Activated CD4-positive, alpha-beta T cell treated with anti-CD3 and anti-CD28 coated beads, Interleukin-2, amount 50 U/mL, for 1 hour (primary cell): ENCODE data around the gene MED13.

ENCODE experiments used
- DNase-seq: peaks from one replicate; pipeline ENCODE4 v3.0.0-alpha.2; 2020

MED13 gene

DNA sequence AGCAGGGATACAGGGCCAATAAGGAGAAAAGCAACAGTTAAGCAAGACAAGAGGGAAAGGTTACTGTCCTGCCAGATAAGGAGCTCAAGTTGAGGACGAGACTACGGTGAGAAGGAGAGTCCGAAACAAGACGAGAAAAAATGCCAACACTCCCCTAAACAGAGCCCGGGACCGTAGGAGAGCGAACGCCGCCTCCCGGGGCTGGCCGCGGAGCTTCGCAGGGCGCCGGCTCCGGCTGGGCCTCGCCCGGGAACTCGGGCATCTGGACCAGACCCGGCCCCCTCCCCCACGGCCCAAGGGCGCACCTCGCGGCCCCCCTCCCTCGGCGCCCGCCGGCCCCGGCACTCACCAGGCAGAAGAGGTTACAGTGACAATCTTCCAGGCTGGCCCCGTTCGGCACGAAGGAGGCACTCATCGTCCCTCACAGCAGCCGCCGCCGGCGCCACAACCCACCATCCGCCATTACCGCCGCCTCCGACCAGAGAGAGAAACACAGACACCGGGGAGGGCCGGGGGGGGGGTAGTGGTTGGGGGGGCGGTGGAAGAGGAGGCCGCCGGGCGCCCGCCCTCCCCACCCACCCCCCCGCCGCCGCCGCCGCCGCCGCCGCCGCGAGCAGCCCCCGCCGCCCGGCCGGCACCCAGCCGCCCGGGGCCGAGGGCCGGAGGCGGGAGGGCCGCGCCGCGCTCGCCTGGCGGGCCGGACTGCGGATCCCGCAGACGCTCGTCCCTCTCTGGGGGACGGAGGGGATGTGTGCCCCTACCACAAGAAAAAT, at the start of gene MED13:
Gene MED13, minus strand, starts transcription at position 488 of the 773 bp plus-strand sequence. Its CDS starts 73 bp downstream, at position 415.
- DNase-seq = peak; percentile 64

GRCh38 chr17:62112229-62112628, 47.2 kb upstream of the MED13 start:
- no peak for DNase-seq

- DNase-seq = no peak
These were observed 46.6 kb upstream of the MED13 start for GRCh38 chr17:62111562-62112171.

GRCh38 chr17:62110923-62111484, 45.9 kb upstream of the MED13 start:
- no peak for DNase-seq

DNA sequence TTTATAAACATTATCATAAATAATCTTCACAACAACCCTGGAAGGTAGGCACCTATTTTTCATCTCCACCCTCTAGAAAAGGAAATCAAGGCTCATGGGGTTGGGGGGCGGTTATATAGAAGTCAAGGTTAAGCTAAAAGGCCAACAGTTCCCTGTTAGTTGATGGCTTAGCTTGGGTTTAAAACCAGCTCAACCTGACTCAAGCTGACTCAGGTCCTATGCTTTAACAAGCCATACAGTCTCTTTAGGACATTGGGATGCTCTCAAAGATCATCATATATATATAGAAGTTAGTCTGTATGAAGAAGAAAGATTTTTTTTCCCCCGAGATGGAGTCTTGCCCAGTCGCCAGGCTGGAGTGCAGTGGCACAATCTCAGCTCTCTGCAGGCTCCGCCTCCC, 44.8 kb upstream of the MED13 start:
- DNase-seq = no peak

DNA sequence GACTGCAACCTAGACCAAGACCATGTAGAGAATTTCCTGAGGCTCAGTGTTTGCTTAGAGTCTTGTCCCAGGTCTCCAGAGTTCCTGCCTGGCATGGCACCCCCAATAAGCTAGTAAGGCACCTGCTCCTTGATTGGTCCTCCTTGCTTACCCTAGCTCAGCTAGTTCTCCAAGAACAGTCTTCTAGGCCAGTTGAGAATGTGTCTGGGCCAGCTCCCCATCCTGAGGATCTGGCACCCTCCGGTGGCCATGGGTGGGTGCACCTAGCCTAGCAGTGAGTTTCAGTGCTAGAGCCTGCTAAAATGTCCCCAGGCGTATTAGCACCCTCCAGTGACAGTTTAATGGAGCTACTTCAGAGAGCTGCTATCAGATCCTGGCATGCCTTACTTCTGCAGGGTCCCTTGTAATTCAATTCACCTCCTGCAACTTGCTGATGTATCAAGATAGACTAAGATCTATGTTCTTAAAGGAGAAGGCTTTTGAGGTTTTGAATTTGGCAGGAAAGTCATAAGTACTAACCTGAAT, 44.4 kb upstream of the MED13 start:
- peak; percentile 29 for DNase-seq

GRCh38 chr17:62105861-62106260, 40.8 kb upstream of the MED13 start:
- DNase-seq = no peak

- no peak for DNase-seq
These were observed 40.3 kb upstream of the MED13 start for GRCh38 chr17:62105357-62105756.

DNA sequence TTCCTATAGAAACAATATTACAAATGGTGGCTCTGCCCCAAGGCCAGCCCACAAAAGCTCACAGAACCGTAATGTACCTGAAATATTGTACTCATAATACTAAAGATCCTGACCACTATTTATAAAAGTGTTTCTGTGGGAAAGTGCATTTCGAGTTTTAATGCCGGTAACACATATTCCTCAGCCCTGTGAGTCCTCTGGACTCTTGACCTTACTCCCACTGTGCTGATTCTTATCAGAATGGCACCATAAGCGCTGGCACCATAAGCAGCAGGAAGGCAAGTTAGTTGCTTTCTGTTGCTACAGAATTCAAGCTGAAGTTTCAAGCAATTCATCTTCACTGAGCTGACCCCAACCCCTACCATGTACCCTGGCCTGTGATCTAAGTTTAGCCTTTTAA, 36.4 kb upstream of the MED13 start:
- no peak for DNase-seq

GRCh38 chr17:62101090-62101489, 36.0 kb upstream of the MED13 start:
- DNase-seq = no peak

DNA sequence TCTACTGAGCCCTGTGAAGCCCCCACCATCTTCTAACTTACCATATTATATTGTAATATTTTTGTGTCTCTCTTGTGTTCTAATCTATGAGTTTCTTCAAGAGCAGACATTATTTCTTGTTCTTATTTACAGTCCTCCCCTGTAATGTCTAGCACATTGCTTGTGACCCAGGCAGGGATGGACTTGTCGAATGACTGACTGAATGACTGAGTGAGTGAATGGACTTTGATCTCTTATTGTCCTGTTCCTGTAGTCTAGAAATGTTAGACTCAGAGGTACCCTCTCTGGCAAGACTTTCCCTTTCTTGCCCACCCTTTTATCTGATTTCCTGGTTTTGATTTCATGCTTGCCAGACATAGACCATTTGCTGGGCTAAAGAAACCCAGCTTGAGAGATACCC, 35.0 kb upstream of the MED13 start:
- DNase-seq = no peak

- DNase-seq = no peak
These were observed 34.5 kb upstream of the MED13 start for GRCh38 chr17:62099532-62099931.

DNA sequence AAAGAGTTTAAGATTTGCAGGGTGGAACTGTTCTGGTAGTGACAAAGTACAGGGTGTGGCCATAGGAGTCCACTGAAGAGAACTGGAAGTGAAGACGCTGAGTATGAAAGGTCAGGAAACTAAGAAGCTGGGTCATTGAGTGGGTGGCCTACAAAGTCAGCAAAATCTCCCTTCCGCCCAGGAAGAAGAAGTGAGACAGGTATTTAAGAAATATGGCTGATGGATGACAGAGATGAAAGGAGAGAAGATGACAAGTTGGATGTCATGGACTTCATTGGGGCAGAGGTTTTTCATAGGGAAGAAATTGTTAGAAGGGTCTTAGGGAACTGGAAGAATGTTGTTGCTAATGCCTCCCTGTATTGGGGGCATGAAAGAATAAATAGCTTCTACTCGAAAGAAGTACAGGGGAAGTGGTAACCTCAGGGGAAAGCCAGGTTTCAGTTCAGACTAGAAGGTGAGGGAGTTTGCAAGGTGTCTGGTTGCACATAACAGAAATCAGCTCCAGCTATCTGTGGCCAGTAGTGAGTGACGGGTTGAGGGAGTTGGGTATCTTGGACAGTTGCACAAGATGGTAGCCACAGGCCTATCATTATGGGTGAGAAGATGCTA, 33.6 kb upstream of the MED13 start:
- DNase-seq = no peak

GRCh38 chr17:62096401-62096670, 31.3 kb upstream of the MED13 start:
- DNase-seq = no peak

GRCh38 chr17:62094175-62094574, 29.1 kb upstream of the MED13 start:
- DNase-seq = no peak

DNA sequence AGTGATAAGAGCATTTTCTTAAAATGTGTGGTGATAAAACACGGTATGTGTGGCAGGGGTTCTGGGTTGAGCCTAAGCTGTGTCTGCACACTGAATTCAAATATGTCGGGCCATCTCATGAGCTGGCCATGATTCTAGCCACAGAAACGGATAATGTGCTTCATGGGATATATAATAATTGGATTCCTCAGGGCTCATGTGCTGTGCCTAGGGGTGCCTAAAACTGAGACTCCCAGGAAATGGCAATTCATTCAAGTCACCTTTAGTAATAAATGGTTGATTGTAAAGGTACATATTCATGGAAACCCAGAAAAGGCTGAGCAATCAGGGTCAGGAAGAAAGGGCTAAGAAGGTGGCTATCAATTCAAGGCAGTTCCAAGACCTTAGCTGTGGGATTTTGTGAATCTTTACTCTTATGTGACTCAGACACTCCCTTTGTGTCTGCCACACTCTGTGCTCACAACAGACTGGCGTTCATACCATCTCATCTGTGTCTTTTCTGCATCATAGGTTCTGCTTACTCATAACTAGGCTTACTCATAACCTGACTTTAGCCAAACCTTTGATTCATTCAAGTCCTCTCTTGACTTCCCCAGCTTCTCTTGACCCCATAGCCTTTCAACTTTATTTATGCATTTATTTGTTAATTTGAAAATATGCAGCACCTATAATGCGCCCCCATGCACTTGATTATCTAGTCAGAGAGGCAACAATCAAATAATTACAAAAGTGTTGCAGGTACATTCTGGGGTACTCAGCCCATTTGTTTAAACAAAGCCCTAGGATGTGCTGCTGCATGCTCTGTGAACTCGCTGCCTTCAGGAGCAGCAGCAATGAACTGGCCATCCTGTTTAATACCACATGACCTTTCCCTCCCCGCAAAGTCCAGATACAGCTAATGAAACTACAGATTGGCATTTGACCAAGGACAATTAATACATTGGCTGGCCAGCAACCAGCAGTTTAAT, 28.4 kb upstream of the MED13 start:
- DNase-seq = no peak

- no peak for DNase-seq
These were observed 27.7 kb upstream of the MED13 start for GRCh38 chr17:62092784-62093183.

- DNase-seq = no peak
These were observed 26.7 kb upstream of the MED13 start for GRCh38 chr17:62091804-62092203.

DNA sequence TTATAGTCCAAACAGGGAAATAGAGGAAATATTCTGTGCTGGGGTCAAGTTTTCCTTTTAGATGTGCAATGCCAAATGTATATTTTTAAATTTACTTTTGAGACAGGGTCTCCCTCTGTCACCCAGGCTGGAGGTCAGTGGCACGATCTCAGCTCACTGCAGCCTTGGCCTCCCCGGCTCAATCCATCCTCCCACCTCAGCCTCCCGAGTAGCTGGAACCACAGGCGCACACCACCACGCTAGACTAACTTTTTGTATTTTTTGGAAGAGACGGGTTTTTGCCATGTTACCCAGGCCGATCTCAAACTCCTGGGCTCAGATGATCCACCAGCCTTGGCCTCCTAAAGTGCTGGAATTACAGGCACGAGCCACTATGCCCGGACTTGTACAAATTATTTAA, 25.8 kb upstream of the MED13 start:
- DNase-seq = no peak

DNA sequence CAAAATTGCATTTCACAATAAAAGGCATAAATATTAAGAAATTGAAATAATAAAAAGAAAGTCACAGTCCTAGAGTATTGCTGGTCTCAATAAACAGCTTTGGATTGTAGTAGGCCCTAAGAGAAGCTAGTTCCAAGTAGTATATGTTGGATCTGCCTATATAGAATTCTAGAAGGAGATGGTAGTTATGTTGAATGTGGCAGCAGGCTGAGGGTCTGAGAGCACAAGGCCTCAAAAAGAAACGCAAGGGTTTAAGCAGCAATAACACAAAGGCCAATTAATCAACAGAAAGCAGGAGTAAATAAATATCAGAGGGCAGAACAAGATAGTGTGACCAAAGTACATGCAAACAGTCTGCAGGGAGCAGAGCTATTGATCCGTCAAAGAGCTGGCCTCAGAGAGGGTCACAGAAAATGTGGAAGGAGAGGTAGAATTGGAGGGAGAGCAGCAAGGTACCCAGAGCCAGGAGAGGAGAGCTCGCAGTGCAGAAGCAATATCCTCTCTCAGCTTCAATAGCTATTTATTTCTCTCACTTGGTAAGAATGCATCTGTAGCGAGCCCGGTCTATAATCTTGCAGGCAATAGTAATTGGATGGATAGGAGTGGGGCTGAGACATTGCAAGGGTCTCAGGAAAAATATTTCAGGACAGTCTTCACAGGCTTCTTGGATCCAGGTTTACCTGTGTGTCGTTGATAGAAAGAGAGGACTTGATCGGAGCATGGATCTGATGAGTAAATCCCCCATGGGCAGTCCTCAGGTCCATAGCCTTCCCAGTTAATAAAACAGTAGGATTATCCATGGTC, 25.1 kb upstream of the MED13 start:
- DNase-seq = no peak

GRCh38 chr17:62089334-62089733, 24.3 kb upstream of the MED13 start:
- DNase-seq = no peak

DNA sequence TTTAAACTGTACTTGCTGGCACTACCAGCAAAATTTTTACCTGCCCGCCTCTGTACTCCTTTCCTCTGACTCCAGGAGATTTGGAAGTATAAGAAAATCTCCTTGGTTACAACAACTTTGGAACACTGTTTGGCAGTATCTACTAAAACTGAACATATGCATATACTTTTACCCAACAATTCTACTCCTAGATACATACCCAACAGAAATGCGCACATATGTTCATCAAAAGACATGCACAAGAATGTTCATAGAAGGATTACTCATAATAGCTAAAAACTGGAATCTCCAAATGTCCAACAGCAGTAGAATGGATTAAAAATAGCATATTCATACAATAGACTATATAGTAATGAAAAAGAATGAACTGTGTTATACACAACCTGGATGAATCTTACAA, 21.7 kb upstream of the MED13 start:
- no peak for DNase-seq
